Measurements from ENCODE around the gene WDR7.

Gene WDR7

DNA sequence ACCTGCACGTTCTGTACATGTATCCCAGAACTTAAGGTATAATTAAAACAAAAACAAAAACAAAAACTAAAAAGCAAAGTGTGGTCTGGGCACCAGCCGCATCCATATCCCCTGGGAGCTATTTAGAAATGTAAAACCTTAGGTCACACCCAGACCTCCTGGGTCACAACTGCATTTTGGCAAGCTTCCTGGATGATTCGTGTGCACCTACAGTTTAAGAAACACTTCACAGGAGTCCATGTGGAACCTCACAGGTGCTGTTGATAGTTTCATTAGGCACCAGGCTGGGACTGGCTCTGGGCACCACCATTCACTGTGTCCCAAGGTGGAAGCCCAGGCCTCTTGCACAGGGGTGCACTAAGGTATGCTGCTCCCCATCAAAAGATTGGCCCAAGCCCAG, 392.1 kb downstream of the WDR7 start:
- Histone ChIP-seq H3K4me3 (ENCODE audit: severe bottlenecking) (no peak overlapping the region), H3K36me3 (ENCODE audit: low read depth) (no peaks in the 10 kb centered on the region), H3K9me3 (ENCODE audit: severe bottlenecking) (no peaks in the 10 kb centered on the region), H3K4me1 (ENCODE audit: insufficient read depth, poor library complexity, severe bottlenecking) (no peaks in the 10 kb centered on the region), H3K27ac (ENCODE audit: poor library complexity, severe bottlenecking) (no peak overlapping the region), H3K27me3 (ENCODE audit: insufficient read depth, poor library complexity, severe bottlenecking) (no peaks in the 10 kb centered on the region)
- ATAC-seq (ENCODE audit: low read depth) (no peak), DNase-seq (ENCODE audit: low spot score) (no peak)
- TF ChIP-seq, protein P1, sequence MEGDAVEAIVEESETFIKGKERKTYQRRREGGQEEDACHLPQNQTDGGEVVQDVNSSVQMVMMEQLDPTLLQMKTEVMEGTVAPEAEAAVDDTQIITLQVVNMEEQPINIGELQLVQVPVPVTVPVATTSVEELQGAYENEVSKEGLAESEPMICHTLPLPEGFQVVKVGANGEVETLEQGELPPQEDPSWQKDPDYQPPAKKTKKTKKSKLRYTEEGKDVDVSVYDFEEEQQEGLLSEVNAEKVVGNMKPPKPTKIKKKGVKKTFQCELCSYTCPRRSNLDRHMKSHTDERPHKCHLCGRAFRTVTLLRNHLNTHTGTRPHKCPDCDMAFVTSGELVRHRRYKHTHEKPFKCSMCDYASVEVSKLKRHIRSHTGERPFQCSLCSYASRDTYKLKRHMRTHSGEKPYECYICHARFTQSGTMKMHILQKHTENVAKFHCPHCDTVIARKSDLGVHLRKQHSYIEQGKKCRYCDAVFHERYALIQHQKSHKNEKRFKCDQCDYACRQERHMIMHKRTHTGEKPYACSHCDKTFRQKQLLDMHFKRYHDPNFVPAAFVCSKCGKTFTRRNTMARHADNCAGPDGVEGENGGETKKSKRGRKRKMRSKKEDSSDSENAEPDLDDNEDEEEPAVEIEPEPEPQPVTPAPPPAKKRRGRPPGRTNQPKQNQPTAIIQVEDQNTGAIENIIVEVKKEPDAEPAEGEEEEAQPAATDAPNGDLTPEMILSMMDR (IDR thresholded peaks at IDR 0.05; ENCODE audit: poor library complexity, severe bottlenecking): no peak

DNA sequence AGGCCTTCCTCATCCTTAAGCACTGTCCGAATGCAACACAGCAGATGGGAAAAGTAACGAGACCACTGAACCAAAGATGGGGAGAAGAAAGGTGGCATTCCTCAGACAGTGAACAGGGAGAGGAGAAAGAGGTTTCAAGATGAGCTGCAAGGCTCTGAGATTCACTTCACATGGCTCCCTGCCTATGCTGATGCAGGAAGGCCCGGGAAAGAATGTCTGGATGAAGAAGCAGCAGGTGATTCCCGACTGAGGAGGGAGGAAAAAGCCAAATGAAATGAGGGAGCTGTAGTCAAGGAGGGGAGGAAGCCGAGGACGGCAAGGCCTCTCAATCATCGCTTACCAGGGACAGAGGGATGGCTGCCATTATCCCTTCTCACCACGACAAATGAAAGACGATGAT, 397.2 kb downstream of the WDR7 start:
- DNase-seq (ENCODE audit: low spot score): no peak
- H3K4me1 ChIP-seq (ENCODE audit: insufficient read depth, poor library complexity, severe bottlenecking): no peaks in the 10 kb centered on the region
- H3K27me3 ChIP-seq (ENCODE audit: insufficient read depth, poor library complexity, severe bottlenecking): no peaks in the 10 kb centered on the region
- H3K4me3 ChIP-seq (ENCODE audit: severe bottlenecking): no peak overlapping the region
- TF ChIP-seq, protein P1 (IDR thresholded peaks at IDR 0.05; ENCODE audit: poor library complexity, severe bottlenecking): no peak
- no peak overlapping the region for H3K27ac ChIP-seq (ENCODE audit: poor library complexity, severe bottlenecking)
- H3K9me3 ChIP-seq (ENCODE audit: severe bottlenecking): no peaks in the 10 kb centered on the region
- H3K36me3 ChIP-seq (ENCODE audit: low read depth): no peaks in the 10 kb centered on the region
- no peak for ATAC-seq (ENCODE audit: low read depth)

DNA sequence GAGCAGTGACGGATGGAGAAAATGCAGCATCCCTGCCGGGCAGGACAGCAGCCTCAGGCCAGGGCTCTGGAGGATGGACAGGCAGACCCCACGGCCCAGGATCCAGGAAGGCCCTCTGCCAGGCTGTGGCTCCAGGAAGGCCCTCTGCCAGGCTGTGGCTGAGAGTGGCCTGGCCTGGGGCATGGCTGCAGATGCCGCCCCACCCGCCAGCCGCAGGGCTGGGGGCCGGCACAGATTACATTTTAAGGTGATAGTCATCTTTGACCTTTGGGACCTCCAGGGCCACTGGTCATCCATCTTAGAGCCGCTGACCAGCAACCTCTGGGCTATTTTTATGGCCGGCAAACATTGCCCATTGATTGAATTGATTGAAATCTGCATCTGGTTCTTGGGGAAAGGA, 397.7 kb downstream of the WDR7 start:
- ATAC-seq (ENCODE audit: low read depth): no peak
- H3K27me3 ChIP-seq (ENCODE audit: insufficient read depth, poor library complexity, severe bottlenecking): no peaks in the 10 kb centered on the region
- H3K9me3 ChIP-seq (ENCODE audit: severe bottlenecking): no peaks in the 10 kb centered on the region
- H3K36me3 ChIP-seq (ENCODE audit: low read depth): no peaks in the 10 kb centered on the region
- DNase-seq (ENCODE audit: low spot score): no peak
- H3K27ac ChIP-seq (ENCODE audit: poor library complexity, severe bottlenecking): no peak overlapping the region
- no peaks in the 10 kb centered on the region for H3K4me1 ChIP-seq (ENCODE audit: insufficient read depth, poor library complexity, severe bottlenecking)
- H3K4me3 ChIP-seq (ENCODE audit: severe bottlenecking): no peak overlapping the region
- TF ChIP-seq, protein P1 (IDR thresholded peaks at IDR 0.05; ENCODE audit: poor library complexity, severe bottlenecking): no peak

DNA sequence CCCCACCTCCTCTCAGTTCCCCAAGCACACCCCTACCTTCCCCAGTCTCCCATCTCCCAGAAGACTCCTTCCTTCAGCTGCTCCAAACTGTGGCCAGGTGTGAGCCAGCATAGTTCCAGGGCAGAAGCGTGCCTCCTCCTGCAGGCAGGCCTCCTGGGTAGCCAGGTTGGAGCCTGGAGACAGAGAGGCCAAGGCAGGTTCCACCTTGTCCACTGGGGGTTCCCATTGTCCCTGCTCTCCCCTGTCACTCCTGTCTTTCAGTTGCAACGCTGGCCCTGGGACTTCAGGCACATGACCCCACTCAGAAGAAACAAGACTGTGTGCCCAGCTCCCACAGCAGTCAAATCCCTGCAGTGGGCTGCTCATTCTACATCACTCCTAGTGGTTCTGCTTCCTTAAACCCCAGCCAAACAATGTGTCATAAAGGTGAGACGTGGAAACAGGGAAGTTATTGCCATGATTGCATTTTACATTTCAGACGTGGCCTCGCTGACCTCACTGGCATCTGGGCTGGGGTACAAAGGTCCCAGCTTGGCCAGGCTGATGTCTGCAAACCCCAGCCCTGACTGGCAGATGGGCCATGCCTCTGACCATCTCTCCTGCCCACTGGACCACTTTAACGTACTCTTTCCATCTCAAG, 399.3 kb downstream of the WDR7 start:
- H3K4me3 ChIP-seq (ENCODE audit: severe bottlenecking): no peak overlapping the region
- H3K9me3 ChIP-seq (ENCODE audit: severe bottlenecking): no peaks in the 10 kb centered on the region
- TF ChIP-seq, protein P1 (IDR thresholded peaks at IDR 0.05; ENCODE audit: poor library complexity, severe bottlenecking): no peak
- H3K36me3 ChIP-seq (ENCODE audit: low read depth): no peaks in the 10 kb centered on the region
- ATAC-seq (ENCODE audit: low read depth) (no peak), DNase-seq (ENCODE audit: low spot score) (no peak)
- no peaks in the 10 kb centered on the region for H3K4me1 ChIP-seq (ENCODE audit: insufficient read depth, poor library complexity, severe bottlenecking)
- H3K27ac ChIP-seq (ENCODE audit: poor library complexity, severe bottlenecking): no peak overlapping the region
- no peaks in the 10 kb centered on the region for H3K27me3 ChIP-seq (ENCODE audit: insufficient read depth, poor library complexity, severe bottlenecking)

DNA sequence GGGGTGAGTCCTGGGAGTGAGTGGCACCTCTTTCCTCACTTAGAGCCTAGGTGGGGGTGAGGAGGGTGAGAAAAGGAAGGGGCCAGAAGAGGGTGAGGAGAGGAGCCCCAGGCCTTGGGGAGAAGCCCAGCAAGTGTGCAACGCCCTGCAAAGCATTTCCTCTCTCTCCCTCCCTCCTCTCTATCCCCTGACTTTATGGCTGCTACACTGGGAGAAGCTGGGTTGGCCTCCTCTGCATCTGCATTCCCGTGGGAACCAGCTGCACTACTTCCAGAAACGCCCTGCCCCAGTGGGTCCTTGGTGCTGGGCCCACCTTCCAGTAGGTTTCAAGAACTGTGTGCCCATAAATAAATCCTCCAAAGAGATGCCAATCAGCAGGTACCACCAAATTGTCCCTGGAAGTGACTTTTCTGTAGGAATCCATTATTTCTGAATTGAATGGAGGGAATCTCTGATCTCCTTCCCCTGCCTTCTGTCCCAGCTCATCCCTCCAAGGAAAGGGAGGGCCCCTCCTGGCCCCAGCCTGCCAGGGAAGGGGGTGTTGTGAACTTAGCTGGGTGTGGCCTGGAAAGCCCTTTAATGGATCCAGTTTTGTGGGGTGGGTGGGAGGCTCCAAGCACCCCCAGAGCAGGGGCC, 400.0 kb downstream of the WDR7 start:
- Histone ChIP-seq H3K36me3 (ENCODE audit: low read depth) (no peaks in the 10 kb centered on the region), H3K4me3 (ENCODE audit: severe bottlenecking) (no peak overlapping the region), H3K27me3 (ENCODE audit: insufficient read depth, poor library complexity, severe bottlenecking) (no peaks in the 10 kb centered on the region), H3K9me3 (ENCODE audit: severe bottlenecking) (no peaks in the 10 kb centered on the region), H3K27ac (ENCODE audit: poor library complexity, severe bottlenecking) (no peak overlapping the region), H3K4me1 (ENCODE audit: insufficient read depth, poor library complexity, severe bottlenecking) (no peaks in the 10 kb centered on the region)
- DNase-seq (ENCODE audit: low spot score) (no peak), ATAC-seq (ENCODE audit: low read depth) (no peak)
- TF ChIP-seq, protein P1 (IDR thresholded peaks at IDR 0.05; ENCODE audit: poor library complexity, severe bottlenecking): no peak
